GM19025 (cell line): Measurements from ENCODE around the gene ZNF462.
"Not testable (repeated sequence)": the region's sequence is repeated elsewhere in the genome, so short reads cannot be mapped to it uniquely, and the experiment has no call there.

Experiments
- ATAC-seq: cut with Tn5 transposase; IDR thresholded peaks from one replicate; pipeline ENCODE4 v1.9.1; 2021; ENCODE audit warnings: mild to moderate bottlenecking, low read depth, moderate library complexity; ENCODE audit not compliant: unreplicated experiment

ZNF462 gene

DNA sequence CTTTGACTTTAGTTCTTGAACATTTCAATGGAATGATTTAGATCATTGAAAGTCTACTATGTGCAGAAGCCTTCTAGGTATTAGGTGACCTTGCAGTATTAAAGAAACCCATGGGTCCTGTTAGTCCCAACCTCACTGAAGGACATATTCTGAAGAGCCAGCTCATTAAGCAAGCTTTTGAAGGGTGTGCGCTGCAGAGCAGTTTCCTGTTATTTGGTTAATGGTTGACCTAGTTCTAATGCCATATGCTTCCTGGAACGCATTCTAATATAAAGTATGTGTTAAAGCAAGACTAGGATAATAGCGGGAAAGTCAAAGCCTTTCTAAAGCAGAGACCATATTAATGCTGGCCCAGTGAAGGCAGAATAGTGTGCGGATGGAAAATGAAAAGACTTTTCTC is 20.1 kb downstream of the ZNF462 start:
- no peak for ATAC-seq

DNA sequence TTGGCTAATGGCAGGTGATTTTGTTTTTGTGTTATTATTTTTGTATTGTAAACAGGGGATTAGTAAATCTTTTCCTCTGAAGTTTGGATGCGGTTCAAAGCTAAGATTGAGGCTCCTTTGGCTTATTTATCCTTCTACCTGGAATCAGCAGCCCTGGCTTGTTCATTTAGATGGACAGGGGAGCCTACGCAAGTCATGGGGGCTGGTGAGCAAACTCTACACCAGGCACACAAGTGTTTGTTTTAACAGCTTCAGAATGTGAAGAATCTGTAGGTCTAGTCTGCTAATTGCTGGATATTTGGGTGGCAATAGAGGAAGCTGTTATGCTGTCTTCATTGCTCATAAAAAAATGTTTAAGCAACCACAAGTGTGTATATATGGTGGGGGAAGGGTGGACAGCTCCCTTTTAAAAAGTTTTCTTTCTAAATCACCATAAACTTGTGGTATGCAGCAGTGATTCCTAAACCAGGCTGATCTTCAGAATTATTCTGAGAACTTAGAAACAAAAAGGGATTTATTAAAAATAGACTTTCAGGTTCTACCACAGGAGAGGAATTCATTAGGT is 20.7 kb downstream of the ZNF462 start:
- ATAC-seq = no peak

DNA sequence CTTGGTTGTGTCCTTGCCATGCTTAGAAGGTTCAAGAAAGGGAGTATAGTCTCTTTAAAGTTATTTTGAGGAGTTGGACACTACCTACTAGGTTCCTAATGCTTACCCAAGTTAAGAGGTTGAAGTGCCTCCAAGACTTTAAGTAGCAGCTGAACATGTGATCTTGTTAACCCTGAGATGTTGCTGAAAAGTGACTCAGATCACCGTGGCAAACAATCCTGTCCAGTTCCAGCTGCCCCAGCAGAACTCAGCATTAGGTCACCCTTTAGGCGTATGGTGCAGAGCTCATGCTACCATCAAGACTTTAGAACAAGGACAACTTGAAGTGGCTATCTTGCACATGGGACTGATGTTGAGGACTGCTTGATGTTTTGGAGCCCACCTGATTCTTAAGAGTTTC is 22.5 kb downstream of the ZNF462 start:
- ATAC-seq = no peak

DNA sequence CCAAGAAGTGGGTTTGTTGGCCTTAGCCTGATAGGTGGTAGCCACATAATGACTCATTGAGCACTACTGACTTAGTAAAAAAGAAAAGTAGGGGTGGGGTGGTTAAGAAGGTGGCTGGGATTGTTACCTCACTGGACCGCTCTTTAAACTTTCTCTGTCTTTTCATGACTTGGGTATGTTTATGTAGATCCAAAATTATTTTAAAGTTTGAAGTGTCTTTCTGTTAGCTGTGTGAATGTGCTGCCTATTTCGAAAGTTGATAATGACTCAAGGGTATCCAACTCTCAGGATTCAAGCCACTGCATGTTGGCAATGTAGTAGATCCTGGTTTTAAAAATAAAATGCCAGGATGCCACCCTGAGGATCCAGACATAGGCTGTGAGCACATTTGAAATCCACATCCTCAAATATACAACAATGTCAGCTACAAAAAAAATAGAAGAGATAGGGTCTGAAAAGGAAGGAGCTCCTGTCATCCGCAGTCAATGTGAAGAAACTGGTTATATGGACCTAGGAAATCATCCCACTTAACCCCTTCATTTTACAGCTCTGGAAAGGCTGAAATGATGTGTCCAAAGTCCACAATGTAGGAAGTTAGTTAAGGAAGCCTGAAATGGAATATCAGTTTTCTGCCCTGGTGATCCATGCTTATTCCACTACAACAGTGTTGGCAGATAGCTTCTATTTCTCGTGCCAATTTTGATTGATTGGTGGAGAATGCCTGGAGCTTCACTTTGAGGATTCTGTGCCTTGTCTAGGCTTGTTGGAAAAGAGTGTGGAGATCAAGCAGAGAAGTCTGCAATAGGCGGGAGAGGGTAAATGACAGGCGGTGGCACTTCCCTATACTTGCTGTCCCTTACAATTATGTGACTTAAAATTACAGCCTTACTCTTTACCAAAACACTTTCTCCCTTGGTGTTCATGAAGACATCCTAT is 23.4 kb downstream of the ZNF462 start:
- no peak for ATAC-seq

DNA sequence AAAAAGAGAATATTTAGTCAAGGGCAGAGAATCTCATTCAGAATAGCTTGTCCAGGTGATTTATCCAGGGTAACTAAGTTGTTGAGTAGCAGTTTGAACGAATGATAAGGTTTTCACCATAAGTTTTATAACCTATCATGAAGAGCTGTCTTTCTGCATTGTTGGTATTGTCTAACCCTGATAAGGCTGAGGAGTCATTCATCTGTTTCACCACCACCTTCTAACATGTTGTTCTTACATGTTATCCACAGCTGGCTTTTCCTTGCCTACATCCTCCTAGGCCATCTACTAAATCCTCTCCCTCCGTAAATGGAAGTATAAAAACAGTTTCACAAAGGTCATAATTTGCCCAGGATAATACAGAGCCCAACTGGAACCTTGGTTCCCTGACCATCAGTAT is 24.1 kb downstream of the ZNF462 start:
- no peak for ATAC-seq

DNA sequence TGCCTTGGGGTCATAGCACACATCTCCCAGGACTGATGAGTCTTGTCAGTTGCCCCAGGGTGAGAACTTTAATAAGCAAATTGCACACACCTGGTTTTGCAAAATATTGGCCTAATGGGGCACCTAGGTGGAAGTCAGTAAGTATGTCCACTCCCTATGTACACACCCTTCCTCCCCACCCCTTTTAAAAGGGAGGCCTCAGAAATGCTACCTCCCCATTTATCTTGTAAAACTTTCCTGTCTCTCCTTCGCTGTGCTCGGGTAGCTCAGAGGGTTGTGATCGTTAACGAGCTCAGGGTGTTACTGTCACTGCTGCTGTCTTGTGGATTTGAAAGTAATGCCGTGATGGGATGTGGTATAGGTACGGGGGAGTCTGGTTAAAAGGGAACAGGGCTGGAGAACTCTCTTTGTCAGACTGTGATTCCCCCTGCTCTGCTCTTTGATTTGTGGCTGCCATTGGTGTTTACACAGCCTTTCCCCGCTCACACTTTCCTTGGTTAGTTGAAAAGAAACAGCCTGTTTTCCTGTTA is 26.2 kb downstream of the ZNF462 start:
- ATAC-seq = no peak

DNA sequence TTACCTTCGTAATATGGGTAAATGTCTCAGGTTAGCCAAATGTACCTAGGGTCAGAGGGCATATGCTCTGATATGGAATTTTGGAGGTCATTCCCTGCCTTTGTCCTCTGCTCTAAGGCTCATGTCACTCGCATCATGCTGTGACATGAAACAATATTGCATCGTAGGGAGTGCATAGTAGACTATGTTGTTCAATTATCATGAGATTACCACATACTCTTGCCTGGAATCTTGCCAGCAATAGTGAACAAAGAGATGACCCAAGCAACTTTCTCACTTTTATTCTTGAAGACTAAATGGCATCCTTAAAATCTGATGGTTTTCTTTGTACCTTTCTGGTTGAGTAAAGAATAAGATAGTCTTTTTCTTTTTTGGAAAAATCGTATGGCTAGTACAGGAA is 27.6 kb downstream of the ZNF462 start:
- ATAC-seq = no peak

DNA sequence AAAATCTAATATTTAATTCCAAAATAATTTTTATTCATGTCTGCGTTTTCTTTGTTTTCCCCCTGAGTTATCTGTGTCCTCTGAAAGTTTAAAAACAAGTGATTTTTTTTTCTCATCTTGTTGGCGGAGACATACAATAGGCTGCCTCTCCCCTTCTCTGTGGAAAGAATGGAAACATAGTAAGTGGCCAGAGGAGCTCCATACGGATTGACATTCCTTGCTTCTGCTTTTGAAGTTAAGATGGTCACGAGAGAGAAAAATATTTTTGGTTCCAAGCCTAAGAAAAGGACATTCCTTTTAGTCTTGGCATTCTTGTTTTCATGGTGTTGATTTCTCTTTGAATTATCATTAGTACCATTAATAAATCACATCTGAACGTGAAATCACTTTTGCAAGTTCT is 28.3 kb downstream of the ZNF462 start:
- no peak for ATAC-seq

DNA sequence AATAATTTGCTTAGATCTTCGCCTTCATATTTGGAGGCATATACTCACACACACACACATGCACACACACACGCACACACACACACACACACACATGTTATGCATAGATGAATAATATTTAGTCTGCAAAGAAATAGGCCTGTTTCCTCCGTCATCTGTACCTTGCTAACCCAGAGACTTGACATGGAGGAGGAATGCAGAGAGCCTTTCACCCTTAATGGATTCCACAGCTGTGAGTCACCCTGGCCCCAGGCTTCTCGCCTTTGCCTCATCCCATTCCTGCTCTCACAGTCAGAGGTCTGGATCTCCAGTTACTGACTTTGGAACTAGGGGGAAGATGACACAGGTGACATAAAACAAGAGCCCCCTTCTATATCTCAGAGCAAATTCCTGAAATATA is 29.7 kb downstream of the ZNF462 start:
- no peak for ATAC-seq

DNA sequence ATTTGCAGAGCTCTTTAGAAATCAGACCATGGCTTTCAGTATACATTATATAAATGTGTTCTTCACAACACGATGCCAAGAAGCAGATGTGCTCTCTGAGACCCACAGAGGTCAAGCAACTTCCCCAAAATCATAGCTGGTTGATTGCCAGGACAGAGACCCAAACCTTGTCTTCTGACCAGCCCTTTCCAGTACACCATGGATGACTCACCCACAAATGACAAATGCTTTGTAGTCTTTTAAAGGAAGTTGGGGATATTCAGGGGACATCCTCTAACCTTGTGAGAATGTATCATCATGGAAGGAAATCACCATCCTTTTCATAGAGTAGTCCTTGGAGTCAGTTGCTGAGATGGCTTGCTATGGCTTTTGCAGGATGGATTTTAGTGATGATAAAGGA is 30.1 kb downstream of the ZNF462 start:
- no peak for ATAC-seq

DNA sequence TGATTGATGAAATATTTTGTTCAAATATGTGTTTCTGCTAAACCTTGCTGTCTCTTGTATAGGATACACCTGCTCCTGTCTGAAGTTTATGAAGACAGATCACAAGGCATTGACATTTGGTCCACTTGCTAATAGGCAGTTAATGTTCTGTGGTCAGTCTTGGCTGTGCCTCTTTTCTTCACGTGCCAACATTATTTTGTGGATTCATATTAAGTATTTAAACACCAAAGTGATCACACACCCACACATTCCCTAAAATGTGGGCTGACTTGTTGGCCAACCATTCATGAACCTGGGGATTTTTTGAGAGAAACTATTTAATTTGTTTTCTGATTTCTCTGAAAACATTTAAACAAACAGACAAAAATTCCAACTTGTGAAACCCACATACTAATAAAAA is 33.7 kb downstream of the ZNF462 start:
- no peak for ATAC-seq

DNA sequence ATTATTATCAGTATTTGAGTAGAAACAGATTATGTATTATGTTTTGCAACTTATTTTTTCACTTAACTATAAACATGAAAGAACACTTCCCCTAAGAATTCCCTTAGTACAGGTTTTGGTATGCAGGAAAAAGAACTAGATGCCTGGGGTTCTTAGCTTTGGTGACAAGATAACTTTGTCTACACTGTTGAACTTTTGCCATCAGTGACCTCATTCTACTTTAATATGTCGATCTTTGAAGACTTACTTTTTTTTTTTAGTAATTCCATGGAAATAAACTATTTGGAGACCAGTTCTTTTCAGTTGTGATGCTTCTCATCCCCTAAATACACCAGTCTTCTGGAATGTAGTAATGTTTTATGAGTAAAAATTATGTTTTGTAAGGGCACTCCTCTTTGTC is 34.3 kb downstream of the ZNF462 start:
- no peak for ATAC-seq

DNA sequence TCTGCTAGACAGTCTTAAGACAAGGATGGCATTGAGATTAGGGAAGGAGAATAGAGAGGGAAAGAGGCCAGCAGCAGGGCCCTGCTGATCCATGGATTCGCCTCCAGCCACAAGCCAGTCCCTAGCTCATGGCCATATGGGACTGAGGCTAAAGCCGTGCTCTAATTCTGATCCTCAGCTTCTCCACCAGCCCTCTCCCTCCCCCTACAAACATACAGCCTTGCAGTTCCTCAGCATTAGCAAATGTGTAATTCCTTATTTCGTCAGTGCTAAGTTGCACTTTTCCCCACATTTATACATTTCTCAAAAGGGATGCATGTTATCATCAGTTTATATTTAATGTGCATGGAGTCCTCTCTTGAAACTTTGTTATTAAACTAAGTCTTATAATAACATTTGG is 34.8 kb downstream of the ZNF462 start:
- no peak for ATAC-seq

DNA sequence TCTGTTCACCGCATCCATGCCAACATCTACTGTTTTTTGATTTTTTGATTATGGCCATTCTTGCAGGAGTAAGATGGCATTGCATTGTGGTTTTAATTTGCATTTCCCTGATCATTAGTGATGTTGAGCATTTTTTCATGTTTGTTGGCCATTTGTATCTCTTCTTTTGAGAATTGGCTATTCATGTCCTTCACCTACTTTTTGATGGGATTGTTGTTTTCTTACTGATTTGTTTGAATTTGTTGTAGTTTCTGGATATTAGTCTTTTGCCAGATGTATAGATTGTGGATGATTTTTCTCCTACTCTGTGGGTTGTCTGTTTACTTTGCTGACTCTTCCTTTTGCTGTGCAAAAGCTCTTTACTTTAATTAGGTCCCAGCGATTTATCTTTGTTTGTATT is 37.6 kb downstream of the ZNF462 start:
- ATAC-seq = not testable (repeated sequence)

DNA sequence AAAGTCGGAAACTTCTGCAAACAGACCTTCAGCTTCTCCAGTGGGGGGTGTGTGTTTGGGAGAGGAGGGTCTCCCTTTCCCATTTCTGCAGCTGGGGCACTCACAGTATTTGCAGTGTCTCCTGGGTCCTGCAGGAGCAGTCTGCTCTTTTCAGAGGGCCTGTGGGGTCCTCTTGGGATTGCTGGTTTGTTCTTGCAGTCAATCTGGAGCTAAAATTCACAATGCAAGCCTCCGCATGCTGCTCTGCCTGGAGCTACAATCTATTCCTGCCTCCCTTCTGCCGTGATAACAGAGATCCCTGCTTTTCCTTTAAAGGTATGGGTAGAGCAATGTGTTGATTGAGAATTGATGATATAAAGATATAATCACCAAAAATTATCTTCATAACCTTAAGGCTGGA is 43.2 kb downstream of the ZNF462 start:
- no peak for ATAC-seq

DNA sequence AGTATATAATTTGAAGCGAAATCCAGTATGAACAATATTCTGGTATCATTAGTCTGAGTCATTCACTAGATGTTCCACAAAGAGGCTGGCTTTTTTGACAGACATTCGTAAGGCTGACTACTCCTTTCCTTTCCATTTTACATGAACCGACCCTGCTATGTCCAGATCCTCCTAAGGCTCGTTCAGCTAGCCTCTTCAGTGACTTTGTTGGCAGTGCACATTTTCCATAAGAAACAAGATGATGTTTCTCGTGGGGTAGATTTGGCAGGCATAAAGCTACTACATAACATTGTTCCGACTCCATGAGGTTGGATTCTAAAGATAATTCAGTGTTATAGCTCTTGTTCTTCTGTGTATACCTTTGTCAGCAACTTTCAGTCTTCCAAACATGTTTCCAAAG is 49.0 kb downstream of the ZNF462 start:
- ATAC-seq = no peak

DNA sequence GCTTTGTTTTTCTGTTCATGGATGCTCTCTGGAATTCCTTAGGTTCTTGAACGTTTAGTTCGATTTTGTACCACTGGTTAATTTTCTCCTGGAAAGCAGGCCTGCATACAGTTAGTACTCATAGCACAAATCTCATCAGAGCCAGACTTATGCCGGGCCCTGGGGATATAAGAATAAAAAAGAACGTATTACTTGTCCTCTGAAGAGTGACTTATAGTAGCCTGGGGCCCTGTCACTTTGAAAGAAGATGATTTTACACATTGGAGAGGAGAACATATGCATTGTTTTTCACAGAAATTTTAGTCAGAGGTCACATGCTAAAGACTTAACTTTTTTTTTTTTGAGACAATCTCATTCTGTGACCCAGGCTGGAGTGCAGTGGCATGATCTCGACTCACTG is 50.3 kb downstream of the ZNF462 start:
- ATAC-seq = no peak

DNA sequence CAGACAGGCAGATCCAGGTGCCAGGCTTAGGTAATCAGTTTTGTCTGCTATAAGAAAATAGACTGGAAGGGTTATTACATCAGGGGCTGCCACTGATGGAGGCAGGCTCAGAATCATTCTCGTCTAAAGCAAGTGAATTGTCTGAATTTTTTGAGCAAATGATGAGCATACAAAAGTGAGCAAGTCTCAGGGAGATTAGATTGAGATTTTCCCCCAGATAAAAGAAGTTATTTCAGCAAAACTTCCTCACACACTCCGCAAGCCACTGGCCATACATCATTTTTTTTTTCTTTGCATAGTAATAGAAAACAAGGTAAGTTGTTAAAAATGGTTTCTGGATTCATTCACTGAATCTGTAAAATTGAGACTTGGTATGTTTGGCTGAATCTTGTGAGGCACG is 52.9 kb downstream of the ZNF462 start:
- ATAC-seq = no peak

DNA sequence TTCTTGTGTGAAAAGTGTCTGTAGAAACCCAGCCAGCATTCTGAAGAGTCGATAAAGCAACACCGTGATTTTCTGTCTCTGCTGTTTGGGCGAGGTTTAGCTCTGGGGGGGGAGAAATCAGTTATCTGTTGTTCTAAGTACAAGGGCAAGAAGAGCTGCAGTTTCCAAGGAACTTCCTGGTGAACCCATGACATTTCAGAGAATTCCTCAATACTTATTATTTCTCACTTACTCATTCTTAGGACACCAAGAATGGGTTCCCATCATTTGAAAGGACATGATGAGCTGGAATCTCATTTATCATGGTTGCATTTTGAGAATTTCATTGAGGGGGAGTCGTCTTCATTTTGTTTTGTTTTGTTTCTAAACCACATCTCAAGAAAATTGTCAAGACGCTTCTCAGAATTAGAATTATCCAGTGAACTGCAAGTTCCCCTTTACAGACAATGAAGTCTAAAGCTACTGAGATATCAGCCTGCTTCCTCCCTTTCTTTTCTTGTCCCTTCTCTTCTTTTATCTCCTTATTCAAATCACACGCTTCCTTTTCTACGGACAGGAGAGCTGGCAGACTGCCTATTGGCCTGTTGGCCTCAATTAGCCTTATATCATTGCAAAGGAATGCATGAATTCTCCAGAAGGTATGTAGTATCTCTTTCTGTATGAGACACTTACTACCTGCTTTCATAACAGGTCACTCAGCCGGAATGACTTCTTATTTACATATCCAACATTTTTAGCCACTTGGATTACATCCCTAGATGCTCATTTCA is 53.7 kb downstream of the ZNF462 start:
- ATAC-seq = no peak

DNA sequence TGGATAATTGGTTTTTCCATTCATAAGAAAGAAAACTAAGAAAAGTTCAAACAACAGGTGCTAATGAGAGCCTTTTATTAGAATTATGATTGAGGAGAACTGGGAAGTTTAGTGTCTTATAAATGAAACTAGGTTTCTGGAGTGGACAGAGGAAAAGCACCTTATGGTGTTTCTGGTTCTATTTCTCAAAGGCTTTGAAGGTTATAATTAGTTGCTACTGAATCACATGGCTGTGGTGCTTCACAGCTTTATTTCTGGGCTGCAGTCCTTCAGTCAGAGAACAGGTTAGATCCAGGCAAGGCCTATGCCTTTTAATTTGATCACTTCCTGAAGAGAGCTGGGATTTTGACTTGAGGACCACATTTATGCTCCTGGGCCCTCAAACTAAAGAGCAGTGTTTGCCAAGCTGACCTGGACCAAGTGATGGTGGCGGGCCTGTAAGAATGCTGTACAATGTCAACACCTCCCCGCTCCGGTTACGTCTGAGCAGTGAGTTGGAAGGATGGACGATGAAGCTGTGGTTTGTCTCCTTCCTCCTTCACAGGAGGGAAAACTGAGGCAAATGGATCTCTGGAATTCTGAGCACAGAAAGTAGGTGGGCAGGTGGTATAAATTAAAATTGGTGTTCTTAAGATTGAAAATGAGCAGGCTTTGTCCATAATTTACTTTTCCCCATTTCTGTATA is 56.0 kb downstream of the ZNF462 start:
- ATAC-seq = no peak

DNA sequence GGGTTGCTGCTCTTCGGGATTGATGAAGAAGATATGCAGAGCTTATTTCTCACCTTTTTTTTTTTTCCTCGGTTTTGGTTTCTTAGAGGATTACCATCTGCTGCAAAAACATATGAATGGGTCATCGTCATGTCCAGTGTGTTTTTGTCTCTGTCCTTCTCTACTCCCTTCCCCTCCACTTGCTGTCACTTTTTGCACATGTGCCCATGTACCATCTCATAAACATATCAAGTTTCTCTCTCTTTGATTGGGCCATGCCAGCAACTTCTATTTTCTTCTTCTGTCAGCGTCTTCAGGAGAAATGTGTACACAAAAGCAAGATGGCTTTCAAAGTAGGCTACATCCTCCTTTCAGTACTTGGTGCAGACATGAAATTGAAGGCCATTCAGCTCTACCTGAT is 57.1 kb downstream of the ZNF462 start:
- no peak for ATAC-seq
